Keratinocyte (primary cell): ENCODE results near the gene TEX13C. TPM values are rescaled to one million over a fixed set of nuclear protein-coding genes. Genes with fewer than 3 reads are reported as not detected.

Experiments used
- DNase-seq: peaks from one replicate; pipeline ENCODE4 v3.0.0-alpha.2; 2011; ENCODE audit warnings: low read depth, missing footprints, low spot score
- FAIRE-seq: peaks from 2 replicates; lab custom pipeline; 2011; peaks lifted over from hg19 to GRCh38; lab: Jason Lieb, UNC
- H2AFZ ChIP-seq: 2 replicates; pipeline ENCODE4 v1.6.0; 2012; ENCODE audit warnings: low read length, control low read depth, inconsistent platforms; ENCODE audit not compliant: control insufficient read depth
- H3K27ac ChIP-seq: 2 replicates; pipeline ENCODE4 v1.5.1; 2011; ENCODE audit warnings: low read length; ENCODE audit not compliant: control insufficient read depth, insufficient read depth
- H3K27me3 ChIP-seq: 3 replicates; pipeline ENCODE4 v1.6.0; 2011; ENCODE audit warnings: low read length; ENCODE audit not compliant: control insufficient read depth, insufficient read depth; ENCODE audit errors: extremely low read depth
- H3K36me3 ChIP-seq, 2 experiments: 2 replicates in 1 of 2; 3 replicates in 1 of 2; pipeline ENCODE4 v1.5.1; 2011; ENCODE audit warnings: low read length in 2 of 2, mild to moderate bottlenecking in 1 of 2; ENCODE audit not compliant: control insufficient read depth in 2 of 2, insufficient read depth in 2 of 2; ENCODE audit errors: extremely low read depth in 1 of 2
- H3K4me1 ChIP-seq: 3 replicates; pipeline ENCODE4 v1.5.1; 2011; ENCODE audit warnings: low read length; ENCODE audit not compliant: control insufficient read depth, insufficient read depth; ENCODE audit errors: extremely low read depth
- H3K4me2 ChIP-seq: 3 replicates; pipeline ENCODE4 v1.6.0; 2011; ENCODE audit warnings: low read depth, low read length; ENCODE audit not compliant: control insufficient read depth, insufficient read depth; ENCODE audit errors: extremely low read depth
- H3K4me3 ChIP-seq, 3 experiments: fragments of 200-600 bp in 1 of 3; sonication (generic) in 1 of 3; 2 replicates in 2 of 3; 3 replicates in 1 of 3; pipeline ENCODE4 v1.5.1; 2011 to 2016; ENCODE audit warnings: low read length in 3 of 3, mild to moderate bottlenecking in 3 of 3, control low read depth in 2 of 3, inconsistent platforms in 1 of 3, low read depth in 1 of 3, mixed read lengths in 1 of 3, mixed run types in 1 of 3, moderate library complexity in 1 of 3; ENCODE audit not compliant: control insufficient read depth in 2 of 3, insufficient read depth in 2 of 3; ENCODE audit errors: extremely low read depth in 1 of 3
- H3K79me2 ChIP-seq: 2 replicates; pipeline ENCODE4 v1.6.0; 2012; ENCODE audit warnings: low read length; ENCODE audit not compliant: control insufficient read depth, insufficient read depth
- H3K9ac ChIP-seq: 3 replicates; pipeline ENCODE4 v1.6.0; 2011; ENCODE audit warnings: low read length; ENCODE audit not compliant: control insufficient read depth, insufficient read depth; ENCODE audit errors: extremely low read depth
- H3K9me1 ChIP-seq: 3 replicates; pipeline ENCODE4 v1.6.0; 2011; ENCODE audit warnings: low read length; ENCODE audit not compliant: control insufficient read depth, insufficient read depth; ENCODE audit errors: extremely low read depth
- H3K9me3 ChIP-seq: 2 replicates; pipeline ENCODE4 v1.5.1; 2012; ENCODE audit warnings: low read depth, low read length; ENCODE audit not compliant: control insufficient read depth
- H4K20me1 ChIP-seq: 3 replicates; pipeline ENCODE4 v1.6.0; 2011; ENCODE audit warnings: low read length; ENCODE audit not compliant: control insufficient read depth, insufficient read depth; ENCODE audit errors: extremely low read depth
- EZH2 ChIP-seq: IDR thresholded peaks from one replicate; pipeline ENCODE4 v1.6.1; 2012; ENCODE audit warnings: inconsistent platforms, mild to moderate bottlenecking, low read length, moderate library complexity
- dilution Hi-C: fragments of 300-500 bp; cut with MboI; formaldehyde crosslinking; loops from one replicate; pipeline ENCODE4 v1.7.0; 2020; ENCODE audit warnings: low sequenced_read_pairs; ENCODE audit not compliant: extremely low pct_ligation_motif_present
- polyA plus RNA-seq, 5 experiments: library from polyadenylated mRNA; depleted of rRNA in 3 of 5; stranded (reverse) in 3 of 5; stranded (forward) in 1 of 5; unstranded in 1 of 5; fragments of >200 nt; gene quantifications; 1 replicate in 1 of 5; 2 replicates in 3 of 5; 3 replicates in 1 of 5; pipeline versions ENCODE4 v1.2.1 to v1.2.3, GENCODE V29; 2011 to 2012; ENCODE audit warnings: missing spikeins in 2 of 5, low read depth in 1 of 5, low replicate concordance in 1 of 5
- TF ChIP-seq, protein P1 (sequence below), 3 experiments: IDR thresholded peaks in 1 of 3; conservative IDR thresholded peaks in 1 of 3; optimal IDR thresholded peaks in 1 of 3; 2 replicates in 2 of 3; 3 replicates in 1 of 3; pipeline versions ENCODE3 to v1.5.1; 2011; ENCODE audit warnings: low read length in 3 of 3, mild to moderate bottlenecking in 3 of 3, moderate library complexity in 2 of 3, control low read depth in 1 of 3, inconsistent platforms in 1 of 3; ENCODE audit not compliant: insufficient read depth in 2 of 3; ENCODE audit errors: extremely low read depth in 1 of 3

The TEX13C gene
- polyA plus RNA-seq, 1 donor (not counting 4 experiments of a cell fraction or from before 2014, with no cell fraction given) = not detected

- DNase-seq = no peak
- H3K4me1 ChIP-seq = no peaks in the 10 kb centered on the region
- dilution Hi-C loops = no loop called here
- no peaks in the 10 kb centered on the region for H3K79me2 ChIP-seq
- no peak overlapping the region for H3K27ac ChIP-seq
- H3K4me3 ChIP-seq = no peak overlapping the region
- no peaks in the 10 kb centered on the region for H3K36me3 ChIP-seq
- no peak overlapping the region for H2AFZ ChIP-seq
- no peak overlapping the region for H3K4me2 ChIP-seq
- H3K9ac ChIP-seq = no peak overlapping the region
- no peaks in the 10 kb centered on the region for H3K9me3 ChIP-seq
- H4K20me1 ChIP-seq = no peaks in the 10 kb centered on the region
- no peak for TF ChIP-seq EZH2
- TF ChIP-seq, protein P1, sequence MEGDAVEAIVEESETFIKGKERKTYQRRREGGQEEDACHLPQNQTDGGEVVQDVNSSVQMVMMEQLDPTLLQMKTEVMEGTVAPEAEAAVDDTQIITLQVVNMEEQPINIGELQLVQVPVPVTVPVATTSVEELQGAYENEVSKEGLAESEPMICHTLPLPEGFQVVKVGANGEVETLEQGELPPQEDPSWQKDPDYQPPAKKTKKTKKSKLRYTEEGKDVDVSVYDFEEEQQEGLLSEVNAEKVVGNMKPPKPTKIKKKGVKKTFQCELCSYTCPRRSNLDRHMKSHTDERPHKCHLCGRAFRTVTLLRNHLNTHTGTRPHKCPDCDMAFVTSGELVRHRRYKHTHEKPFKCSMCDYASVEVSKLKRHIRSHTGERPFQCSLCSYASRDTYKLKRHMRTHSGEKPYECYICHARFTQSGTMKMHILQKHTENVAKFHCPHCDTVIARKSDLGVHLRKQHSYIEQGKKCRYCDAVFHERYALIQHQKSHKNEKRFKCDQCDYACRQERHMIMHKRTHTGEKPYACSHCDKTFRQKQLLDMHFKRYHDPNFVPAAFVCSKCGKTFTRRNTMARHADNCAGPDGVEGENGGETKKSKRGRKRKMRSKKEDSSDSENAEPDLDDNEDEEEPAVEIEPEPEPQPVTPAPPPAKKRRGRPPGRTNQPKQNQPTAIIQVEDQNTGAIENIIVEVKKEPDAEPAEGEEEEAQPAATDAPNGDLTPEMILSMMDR (optimal IDR thresholded peaks at IDR 0.05 in 1 of 3, IDR thresholded peaks at IDR 0.05 in 1 of 3, conservative IDR thresholded peaks at IDR 0.05 in 1 of 3; ENCODE audit: extremely low read depth in 1 of 3, insufficient read depth in 2 of 3, low read length in 3 of 3) = no peak
- no peak for FAIRE-seq
- H3K27me3 ChIP-seq = no peaks in the 10 kb centered on the region
- no peaks in the 10 kb centered on the region for H3K9me1 ChIP-seq
Observed at GRCh38 chrX:125374169-125374568, 54.5 kb downstream of the TEX13C start.
